ENCODE results near the gene CFI.

The CFI gene

DNA sequence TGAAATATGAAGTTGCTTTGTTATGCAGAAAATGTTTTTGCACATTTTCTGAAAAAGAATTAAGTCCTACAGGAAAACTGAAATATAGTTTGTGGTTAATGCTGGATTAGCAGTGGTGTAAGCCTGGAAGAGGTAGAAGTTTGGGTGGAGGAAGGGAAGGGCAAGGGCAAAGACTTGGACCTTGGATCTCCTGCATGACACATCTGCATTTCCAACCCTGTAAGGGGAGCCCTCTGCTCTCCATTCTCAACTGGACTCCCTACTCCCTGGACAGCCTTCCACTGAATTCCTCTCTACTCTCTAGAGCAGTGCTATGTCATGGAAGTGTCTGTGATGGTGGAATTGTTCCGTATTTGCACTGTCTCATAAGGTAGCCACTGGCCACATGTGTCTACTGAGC is 103.1 kb downstream of the CFI start:
- ATAC-seq (ENCODE audit: insufficient read depth, low read depth) (no peak), DNase-seq (no peak)
- H3K36me3 ChIP-seq (ENCODE audit: insufficient read depth, low read length): peaks cover 41% of the 10 kb centered on the region
- no peaks in the 10 kb centered on the region for H4K20me1 ChIP-seq (ENCODE audit: insufficient read depth, low read length)
- H3K4me2 ChIP-seq (ENCODE audit: insufficient read depth, low read length): no peak overlapping the region
- H2AFZ ChIP-seq (ENCODE audit: low read depth, low read length): no peak overlapping the region
- peaks cover 17% of the 10 kb centered on the region for H3K4me1 ChIP-seq (ENCODE audit: insufficient read depth, low read length)
- no peak for TF ChIP-seq EZH2 (IDR thresholded peaks at IDR 0.05; ENCODE audit: borderline replicate concordance, low read depth, low read length, severe bottlenecking)
- TF ChIP-seq, protein P1, sequence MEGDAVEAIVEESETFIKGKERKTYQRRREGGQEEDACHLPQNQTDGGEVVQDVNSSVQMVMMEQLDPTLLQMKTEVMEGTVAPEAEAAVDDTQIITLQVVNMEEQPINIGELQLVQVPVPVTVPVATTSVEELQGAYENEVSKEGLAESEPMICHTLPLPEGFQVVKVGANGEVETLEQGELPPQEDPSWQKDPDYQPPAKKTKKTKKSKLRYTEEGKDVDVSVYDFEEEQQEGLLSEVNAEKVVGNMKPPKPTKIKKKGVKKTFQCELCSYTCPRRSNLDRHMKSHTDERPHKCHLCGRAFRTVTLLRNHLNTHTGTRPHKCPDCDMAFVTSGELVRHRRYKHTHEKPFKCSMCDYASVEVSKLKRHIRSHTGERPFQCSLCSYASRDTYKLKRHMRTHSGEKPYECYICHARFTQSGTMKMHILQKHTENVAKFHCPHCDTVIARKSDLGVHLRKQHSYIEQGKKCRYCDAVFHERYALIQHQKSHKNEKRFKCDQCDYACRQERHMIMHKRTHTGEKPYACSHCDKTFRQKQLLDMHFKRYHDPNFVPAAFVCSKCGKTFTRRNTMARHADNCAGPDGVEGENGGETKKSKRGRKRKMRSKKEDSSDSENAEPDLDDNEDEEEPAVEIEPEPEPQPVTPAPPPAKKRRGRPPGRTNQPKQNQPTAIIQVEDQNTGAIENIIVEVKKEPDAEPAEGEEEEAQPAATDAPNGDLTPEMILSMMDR (IDR thresholded peaks at IDR 0.05; ENCODE audit: borderline replicate concordance, extremely low read depth, low read length, poor library complexity, severe bottlenecking): no peak
- H3K9me3 ChIP-seq (ENCODE audit: insufficient read depth, low read length, severe bottlenecking): no peaks in the 10 kb centered on the region
- no peak overlapping the region for H3K9ac ChIP-seq (ENCODE audit: low read depth, low read length)
- no peak overlapping the region for H3K4me3 ChIP-seq (ENCODE audit: low read depth in 1 of 2, low read length in 2 of 2)
- H3K27ac ChIP-seq (ENCODE audit: low read length): no peak overlapping the region
- H3K79me2 ChIP-seq (ENCODE audit: insufficient read depth, low read length): peaks cover 53% of the 10 kb centered on the region
- H3K27me3 ChIP-seq (ENCODE audit: insufficient read depth, low read length, poor library complexity): no peaks in the 10 kb centered on the region

DNA sequence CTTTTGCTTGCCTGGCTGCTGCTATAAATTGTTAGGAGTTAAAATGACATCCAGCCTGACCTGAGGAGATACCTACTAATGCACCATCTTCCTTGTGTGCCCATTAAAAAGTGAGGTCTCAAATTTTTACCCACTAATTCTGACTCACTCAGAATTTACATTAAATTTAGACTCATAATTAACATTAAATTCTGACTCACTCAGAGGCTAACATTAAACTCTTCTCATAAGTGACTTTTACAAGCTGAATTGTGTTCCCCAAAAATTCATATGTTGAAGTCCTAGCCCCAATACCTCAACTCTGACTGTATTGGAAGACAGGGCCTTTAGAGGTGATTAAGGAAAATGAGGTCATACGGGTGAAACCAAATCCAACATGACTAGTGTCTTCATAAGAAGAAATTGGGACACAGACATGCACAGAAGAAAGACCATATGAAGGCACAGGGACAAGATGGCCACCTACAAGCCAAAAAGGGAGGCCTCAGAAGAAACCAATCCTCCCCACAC is 110.3 kb downstream of the CFI start:
- Histone ChIP-seq H4K20me1 (ENCODE audit: insufficient read depth, low read length) (peaks cover 4% of the 10 kb centered on the region; the same call in 1 of the 2 replicates), H3K4me3 (ENCODE audit: low read depth in 1 of 2, low read length in 2 of 2) (no peak overlapping the region), H3K27ac (ENCODE audit: low read length) (no peak overlapping the region), H3K9ac (ENCODE audit: low read depth, low read length) (no peak overlapping the region), H3K36me3 (ENCODE audit: insufficient read depth, low read length) (peaks cover 82% of the 10 kb centered on the region), H3K27me3 (ENCODE audit: insufficient read depth, low read length, poor library complexity) (no peaks in the 10 kb centered on the region), H3K4me1 (ENCODE audit: insufficient read depth, low read length) (no peaks in the 10 kb centered on the region), H3K79me2 (ENCODE audit: insufficient read depth, low read length) (0 out of 2 replicates have a peak, but pooled peaks cover 3% of the 10 kb centered on the region), H3K9me3 (ENCODE audit: insufficient read depth, low read length, severe bottlenecking) (no peaks in the 10 kb centered on the region), H2AFZ (ENCODE audit: low read depth, low read length) (no peak overlapping the region), H3K4me2 (ENCODE audit: insufficient read depth, low read length) (no peak overlapping the region)
- ATAC-seq (ENCODE audit: insufficient read depth, low read depth) (no peak), DNase-seq (no peak)
- TF ChIP-seq EZH2 (IDR thresholded peaks at IDR 0.05; ENCODE audit: borderline replicate concordance, low read depth, low read length, severe bottlenecking): no peak
- TF ChIP-seq, protein P1 (IDR thresholded peaks at IDR 0.05; ENCODE audit: borderline replicate concordance, extremely low read depth, low read length, poor library complexity, severe bottlenecking): no peak
